ENCODE data around the gene TPST1. TPM values are rescaled to one million over a fixed set of nuclear protein-coding genes. Genes with fewer than 3 reads are reported as not detected.

The TPST1 gene
- polyA plus RNA-seq, 1 of the 3 experiments (the other 2 are of a cell fraction): 36.4 TPM

GRCh38 chr7:66307591-66308215, 102.6 kb downstream of the TPST1 start:
- Histone ChIP-seq H3K79me2 (ENCODE audit: insufficient read depth) (no peaks in the 10 kb centered on the region; the same call in 1 of the 2 replicates), H2AFZ (ENCODE audit: low read depth) (no peak overlapping the region), H3K4me2 (no peak overlapping the region), H3K9me2 (no peaks in the 10 kb centered on the region), H3K27ac (ENCODE audit: low read depth in 2 of 2, low read length in 1 of 2) (no peak overlapping the region), H3K4me1 (ENCODE audit: control insufficient read depth in 1 of 2, insufficient read depth in 2 of 2, low read depth in 1 of 2, low read length in 1 of 2) (peaks cover 2 to 10% of the 10 kb centered on the region in 2 experiments; a peak in 2 of 4 replicates), H3K9ac (no peak overlapping the region), H3F3A (replicated peaks; ENCODE audit: insufficient read depth) (peaks cover 13% of the 10 kb centered on the region), H3K27me3 (ENCODE audit: insufficient read depth) (no peaks in the 10 kb centered on the region), H3K9me3 (no peaks in the 10 kb centered on the region), H3K36me3 (replicated peaks in 1 of 2; ENCODE audit: control insufficient read depth in 1 of 2, insufficient read depth in 2 of 2, low read length in 1 of 2) (no peaks in the 10 kb centered on the region), H3K4me3 (ENCODE audit: low read depth in 2 of 2, low read length in 1 of 2) (no peak overlapping the region), H4K20me1 (ENCODE audit: insufficient read depth) (no peaks in the 10 kb centered on the region)
- TF ChIP-seq PBX3 (IDR thresholded peaks at IDR 0.05) (no peak), NRF1 (IDR thresholded peaks at IDR 0.05; ENCODE audit: low read depth, low read length) (no peak), YY1 (IDR thresholded peaks at IDR 0.05; ENCODE audit: low read depth) (no peak), RAD21 (IDR thresholded peaks at IDR 0.05; ENCODE audit: low read length) (no peak), EP300 (IDR thresholded peaks at IDR 0.05; ENCODE audit: borderline replicate concordance in 1 of 2, low read depth in 1 of 2, low read length in 1 of 2) (no peak), GATA2 (CRISPR knock-in tag; IDR thresholded peaks at IDR 0.05) (no peak), NFIC (IDR thresholded peaks at IDR 0.05; ENCODE audit: borderline replicate concordance) (no peak), CHD2 (IDR thresholded peaks at IDR 0.05; ENCODE audit: low read length, partially characterized antibody) (no peak), GABPA (IDR thresholded peaks at IDR 0.05; ENCODE audit: low read depth) (no peak), JUND (IDR thresholded peaks at IDR 0.05) (no peak), SIN3A (IDR thresholded peaks at IDR 0.05; ENCODE audit: borderline replicate concordance, low read depth, low read length) (no peak), IRF3 (IDR thresholded peaks at IDR 0.05; ENCODE audit: low read depth, low read length) (no peak), FOSL2 (IDR thresholded peaks at IDR 0.05; ENCODE audit: borderline replicate concordance, low read depth) (no peak)
- TF ChIP-seq, protein P1, sequence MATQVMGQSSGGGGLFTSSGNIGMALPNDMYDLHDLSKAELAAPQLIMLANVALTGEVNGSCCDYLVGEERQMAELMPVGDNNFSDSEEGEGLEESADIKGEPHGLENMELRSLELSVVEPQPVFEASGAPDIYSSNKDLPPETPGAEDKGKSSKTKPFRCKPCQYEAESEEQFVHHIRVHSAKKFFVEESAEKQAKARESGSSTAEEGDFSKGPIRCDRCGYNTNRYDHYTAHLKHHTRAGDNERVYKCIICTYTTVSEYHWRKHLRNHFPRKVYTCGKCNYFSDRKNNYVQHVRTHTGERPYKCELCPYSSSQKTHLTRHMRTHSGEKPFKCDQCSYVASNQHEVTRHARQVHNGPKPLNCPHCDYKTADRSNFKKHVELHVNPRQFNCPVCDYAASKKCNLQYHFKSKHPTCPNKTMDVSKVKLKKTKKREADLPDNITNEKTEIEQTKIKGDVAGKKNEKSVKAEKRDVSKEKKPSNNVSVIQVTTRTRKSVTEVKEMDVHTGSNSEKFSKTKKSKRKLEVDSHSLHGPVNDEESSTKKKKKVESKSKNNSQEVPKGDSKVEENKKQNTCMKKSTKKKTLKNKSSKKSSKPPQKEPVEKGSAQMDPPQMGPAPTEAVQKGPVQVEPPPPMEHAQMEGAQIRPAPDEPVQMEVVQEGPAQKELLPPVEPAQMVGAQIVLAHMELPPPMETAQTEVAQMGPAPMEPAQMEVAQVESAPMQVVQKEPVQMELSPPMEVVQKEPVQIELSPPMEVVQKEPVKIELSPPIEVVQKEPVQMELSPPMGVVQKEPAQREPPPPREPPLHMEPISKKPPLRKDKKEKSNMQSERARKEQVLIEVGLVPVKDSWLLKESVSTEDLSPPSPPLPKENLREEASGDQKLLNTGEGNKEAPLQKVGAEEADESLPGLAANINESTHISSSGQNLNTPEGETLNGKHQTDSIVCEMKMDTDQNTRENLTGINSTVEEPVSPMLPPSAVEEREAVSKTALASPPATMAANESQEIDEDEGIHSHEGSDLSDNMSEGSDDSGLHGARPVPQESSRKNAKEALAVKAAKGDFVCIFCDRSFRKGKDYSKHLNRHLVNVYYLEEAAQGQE (IDR thresholded peaks at IDR 0.05; ENCODE audit: low read depth, low read length): no peak
- TF ChIP-seq, protein P2, sequence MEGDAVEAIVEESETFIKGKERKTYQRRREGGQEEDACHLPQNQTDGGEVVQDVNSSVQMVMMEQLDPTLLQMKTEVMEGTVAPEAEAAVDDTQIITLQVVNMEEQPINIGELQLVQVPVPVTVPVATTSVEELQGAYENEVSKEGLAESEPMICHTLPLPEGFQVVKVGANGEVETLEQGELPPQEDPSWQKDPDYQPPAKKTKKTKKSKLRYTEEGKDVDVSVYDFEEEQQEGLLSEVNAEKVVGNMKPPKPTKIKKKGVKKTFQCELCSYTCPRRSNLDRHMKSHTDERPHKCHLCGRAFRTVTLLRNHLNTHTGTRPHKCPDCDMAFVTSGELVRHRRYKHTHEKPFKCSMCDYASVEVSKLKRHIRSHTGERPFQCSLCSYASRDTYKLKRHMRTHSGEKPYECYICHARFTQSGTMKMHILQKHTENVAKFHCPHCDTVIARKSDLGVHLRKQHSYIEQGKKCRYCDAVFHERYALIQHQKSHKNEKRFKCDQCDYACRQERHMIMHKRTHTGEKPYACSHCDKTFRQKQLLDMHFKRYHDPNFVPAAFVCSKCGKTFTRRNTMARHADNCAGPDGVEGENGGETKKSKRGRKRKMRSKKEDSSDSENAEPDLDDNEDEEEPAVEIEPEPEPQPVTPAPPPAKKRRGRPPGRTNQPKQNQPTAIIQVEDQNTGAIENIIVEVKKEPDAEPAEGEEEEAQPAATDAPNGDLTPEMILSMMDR (IDR thresholded peaks at IDR 0.05): no peak
- DNase-seq: no peak
- WGBS (ENCODE audit: low lambda C conversion rate): 76% methylated on average over 5 of the region's 5 CpGs
- CTCF ChIA-PET: no interaction called here
- POLR2A ChIA-PET: no interaction called here

Data from SK-N-SH (cell line).